ENCODE measurements around the gene ACD.

Gene ACD

DNA sequence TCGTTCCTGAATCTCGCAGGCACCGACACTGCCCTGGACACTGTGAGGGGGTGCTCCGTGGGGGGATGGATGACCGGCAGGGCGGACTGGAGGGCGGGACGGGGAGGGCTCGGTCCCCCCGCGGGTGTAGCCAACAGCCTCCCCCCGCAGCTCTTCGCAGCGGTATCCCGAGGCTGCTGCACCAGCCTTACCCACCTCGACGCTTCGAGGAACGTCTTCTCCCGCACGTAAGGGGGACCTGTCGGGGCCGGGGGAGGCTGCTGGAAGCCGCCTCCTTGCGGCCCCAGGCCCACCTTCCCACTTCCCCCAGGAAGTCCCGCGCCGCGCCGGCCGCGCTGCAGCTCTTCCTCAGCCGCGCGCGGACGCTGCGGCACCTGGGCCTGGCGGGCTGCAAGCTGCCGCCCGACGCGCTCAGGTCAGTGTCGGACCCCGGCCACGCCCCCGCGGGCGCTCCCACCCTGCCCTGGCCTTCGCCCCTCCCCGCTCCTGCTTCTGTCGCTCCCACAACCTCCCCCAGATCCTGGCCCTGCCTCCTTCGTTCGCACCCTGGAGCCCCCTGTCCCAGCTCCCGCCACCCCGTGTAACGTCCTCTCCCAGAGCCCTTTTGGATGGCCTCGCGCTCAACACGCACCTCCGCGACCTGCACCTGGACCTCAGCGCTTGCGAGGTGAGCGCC is 11.8 kb downstream of the ACD start:
- DNase-seq (ENCODE audit: low read depth), result no peak
- TF ChIP-seq, protein P1, sequence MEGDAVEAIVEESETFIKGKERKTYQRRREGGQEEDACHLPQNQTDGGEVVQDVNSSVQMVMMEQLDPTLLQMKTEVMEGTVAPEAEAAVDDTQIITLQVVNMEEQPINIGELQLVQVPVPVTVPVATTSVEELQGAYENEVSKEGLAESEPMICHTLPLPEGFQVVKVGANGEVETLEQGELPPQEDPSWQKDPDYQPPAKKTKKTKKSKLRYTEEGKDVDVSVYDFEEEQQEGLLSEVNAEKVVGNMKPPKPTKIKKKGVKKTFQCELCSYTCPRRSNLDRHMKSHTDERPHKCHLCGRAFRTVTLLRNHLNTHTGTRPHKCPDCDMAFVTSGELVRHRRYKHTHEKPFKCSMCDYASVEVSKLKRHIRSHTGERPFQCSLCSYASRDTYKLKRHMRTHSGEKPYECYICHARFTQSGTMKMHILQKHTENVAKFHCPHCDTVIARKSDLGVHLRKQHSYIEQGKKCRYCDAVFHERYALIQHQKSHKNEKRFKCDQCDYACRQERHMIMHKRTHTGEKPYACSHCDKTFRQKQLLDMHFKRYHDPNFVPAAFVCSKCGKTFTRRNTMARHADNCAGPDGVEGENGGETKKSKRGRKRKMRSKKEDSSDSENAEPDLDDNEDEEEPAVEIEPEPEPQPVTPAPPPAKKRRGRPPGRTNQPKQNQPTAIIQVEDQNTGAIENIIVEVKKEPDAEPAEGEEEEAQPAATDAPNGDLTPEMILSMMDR (IDR thresholded peaks at IDR 0.05; ENCODE audit: insufficient read depth, low read depth, low read length, missing control alignments), result no peak
- no peak overlapping the region for H3K4me3 ChIP-seq (ENCODE audit: low read depth, low read length)

DNA sequence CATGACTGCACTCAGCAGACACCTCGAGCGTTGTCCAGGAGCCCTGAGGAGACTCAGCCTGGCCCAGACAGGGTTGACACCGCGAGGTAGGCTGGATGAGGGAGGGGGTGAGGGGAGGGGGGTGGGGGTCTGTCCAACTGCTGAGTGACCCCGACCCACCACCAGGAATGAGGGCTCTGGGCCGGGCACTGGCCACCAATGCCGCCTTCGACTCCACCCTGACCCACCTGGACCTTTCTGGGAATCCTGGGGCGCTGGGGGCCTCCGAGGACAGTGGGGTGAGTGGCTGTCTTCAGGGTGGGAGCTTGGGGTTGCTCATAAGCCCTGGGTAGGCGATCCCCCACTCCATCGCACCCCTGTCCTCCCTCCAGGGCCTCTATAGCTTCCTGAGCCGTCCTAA is 12.4 kb downstream of the ACD start:
- DNase-seq (ENCODE audit: low read depth), result no peak
- H3K4me3 ChIP-seq (ENCODE audit: low read depth, low read length), result no peak overlapping the region
- TF ChIP-seq, protein P1 (IDR thresholded peaks at IDR 0.05; ENCODE audit: insufficient read depth, low read depth, low read length, missing control alignments), result no peak

DNA sequence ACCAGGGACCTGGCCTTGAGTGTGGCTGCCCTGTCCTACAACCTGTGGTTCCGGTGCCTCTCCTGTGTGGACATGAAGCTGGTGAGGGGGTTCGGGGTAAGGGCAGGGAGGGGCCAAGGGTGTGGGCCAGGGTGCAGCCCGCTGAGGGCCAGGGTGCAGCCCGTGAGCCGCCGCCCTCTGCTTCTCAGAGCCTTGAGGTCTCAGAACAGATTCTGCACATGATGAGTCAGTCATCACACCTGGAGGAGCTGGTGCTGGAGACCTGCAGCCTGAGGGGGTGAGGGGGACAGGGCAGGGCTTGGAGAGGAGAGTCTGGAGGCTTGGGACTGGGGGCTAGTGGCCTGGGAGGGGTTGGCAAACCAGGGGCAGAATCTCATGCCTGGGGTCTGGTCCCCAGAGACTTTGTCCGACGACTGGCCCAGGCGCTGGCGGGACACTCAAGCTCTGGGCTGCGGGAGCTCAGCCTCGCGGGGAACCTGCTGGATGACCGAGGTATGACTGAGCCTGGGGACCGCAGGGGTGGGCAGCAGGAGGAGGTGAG is 12.9 kb downstream of the ACD start:
- DNase-seq (ENCODE audit: low read depth), result no peak
- TF ChIP-seq, protein P1 (IDR thresholded peaks at IDR 0.05; ENCODE audit: insufficient read depth, low read depth, low read length, missing control alignments), result no peak
- no peak overlapping the region for H3K4me3 ChIP-seq (ENCODE audit: low read depth, low read length)

DNA sequence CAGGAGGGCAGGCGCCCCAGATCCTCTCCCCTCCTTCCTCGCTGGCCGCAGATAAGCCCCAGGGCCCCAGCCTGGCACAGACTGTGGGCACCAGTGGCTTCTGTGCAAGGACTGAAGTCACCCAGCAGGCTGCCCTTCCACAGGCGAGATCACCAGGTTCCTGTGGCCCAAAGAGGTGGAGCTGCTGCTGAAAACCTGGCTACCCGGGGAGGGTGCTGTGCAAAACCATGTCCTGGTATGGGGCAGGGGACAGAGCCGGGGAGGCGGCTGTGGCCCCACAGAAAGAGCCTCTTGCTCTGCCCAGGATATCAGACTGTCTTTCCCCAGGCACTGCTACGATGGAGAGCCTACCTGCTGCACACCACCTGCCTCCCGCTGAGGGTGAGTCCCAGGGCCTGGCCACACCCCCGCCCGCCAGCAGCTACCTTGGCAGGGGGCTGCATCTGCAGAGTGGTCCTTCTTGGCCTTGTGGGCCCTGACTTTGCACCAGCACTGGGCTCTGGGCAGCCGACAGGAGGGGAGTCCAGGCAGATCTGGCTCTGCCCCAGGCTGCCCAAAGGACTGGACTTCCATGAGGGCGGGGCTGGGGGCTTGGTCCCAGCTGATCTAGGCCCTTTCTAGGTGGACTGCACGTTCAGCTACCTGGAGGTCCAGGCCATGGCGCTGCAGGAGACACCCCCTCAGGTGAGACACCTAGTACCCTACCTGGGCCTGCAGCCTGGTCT is 14.5 kb downstream of the ACD start:
- TF ChIP-seq, protein P1 (IDR thresholded peaks at IDR 0.05; ENCODE audit: insufficient read depth, low read depth, low read length, missing control alignments), result no peak
- no peak for DNase-seq (ENCODE audit: low read depth)
- peak overlapping the region; percentile 68 for H3K4me3 ChIP-seq (ENCODE audit: low read depth, low read length)

DNA sequence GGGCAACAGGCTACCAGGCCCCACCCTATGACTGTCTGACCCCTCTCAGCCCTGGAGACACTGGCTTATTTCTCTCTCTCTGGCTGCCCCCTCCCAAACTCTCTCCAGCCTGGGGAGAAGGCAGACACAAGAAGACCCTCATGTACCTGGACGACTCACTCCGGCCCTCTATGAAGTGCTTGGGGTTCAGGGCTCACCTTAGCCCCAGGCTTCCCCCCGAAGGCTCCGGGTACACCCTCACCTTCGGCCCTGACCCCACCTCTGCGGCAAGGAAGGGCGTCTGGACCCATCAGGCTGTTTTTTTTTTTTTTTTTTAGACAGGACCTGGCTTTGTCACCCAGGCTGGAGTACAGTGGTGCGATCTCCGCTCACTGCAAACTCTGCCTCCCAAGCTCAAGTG is 16.0 kb downstream of the ACD start:
- DNase-seq (ENCODE audit: low read depth), result no peak
- TF ChIP-seq, protein P1 (IDR thresholded peaks at IDR 0.05; ENCODE audit: insufficient read depth, low read depth, low read length, missing control alignments), result no peak
- H3K4me3 ChIP-seq (ENCODE audit: low read depth, low read length), result no peak overlapping the region; the same call in 1 of the 2 replicates

DNA sequence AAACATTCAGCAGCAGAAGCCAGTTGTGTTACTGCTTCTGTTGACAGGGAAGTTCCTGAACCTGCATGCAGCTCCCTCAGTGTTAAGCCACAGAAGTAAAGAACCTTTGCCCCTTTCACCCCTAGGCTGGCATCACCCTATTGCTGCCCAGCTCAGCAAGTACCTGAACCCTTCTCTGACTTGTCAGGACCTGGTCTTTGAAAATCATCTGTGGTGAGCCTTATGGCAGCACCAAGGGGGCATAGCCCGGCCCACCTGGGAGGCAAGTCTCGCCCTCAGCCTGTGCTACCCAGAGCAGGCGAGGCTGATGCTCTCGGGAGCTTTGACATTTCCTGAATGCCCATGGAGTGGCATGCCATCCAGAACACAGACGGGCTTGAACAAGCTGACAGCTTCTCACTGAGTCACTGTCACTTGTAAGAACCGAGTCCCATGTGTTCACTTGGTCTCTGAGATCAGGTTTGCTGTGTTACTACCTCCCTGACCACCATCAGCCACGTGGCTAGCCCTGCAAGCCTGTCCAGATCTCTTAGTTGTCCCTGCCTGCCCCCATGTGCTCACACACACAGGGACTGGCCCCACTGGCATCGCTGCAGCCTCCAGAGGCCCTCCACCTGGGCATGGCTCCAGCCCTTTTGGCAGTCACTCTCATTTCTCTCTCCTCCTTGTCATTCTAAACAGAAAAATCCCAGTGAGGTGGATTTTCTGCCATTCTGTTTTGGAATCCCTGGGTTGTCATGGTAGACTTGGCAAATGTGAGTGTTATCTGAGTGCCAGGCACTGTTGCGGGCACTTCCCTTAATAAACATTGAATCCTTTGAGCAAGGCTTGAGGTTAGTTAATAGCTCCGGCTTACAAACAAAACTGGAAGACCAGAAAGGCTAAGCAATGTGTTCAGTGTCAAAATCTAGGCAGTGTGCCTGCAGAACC is 18.0 kb downstream of the ACD start:
- no peak overlapping the region for H3K4me3 ChIP-seq (ENCODE audit: low read depth, low read length)
- TF ChIP-seq, protein P1 (IDR thresholded peaks at IDR 0.05; ENCODE audit: insufficient read depth, low read depth, low read length, missing control alignments), result no peak
- no peak for DNase-seq (ENCODE audit: low read depth)

Measured in GM12865 (cell line).